GM23338 (cell line): ENCODE results near the gene SYNE2. TPM values are rescaled to one million over a fixed set of nuclear protein-coding genes. Genes with fewer than 3 reads are reported as not detected.

Experiments used
- ATAC-seq: fragments of 200-7000 bp; cut with Tn5 transposase; 3 replicates; pipeline ENCODE4 v1.9.1; 2020
- DNase-seq: peaks from one replicate; pipeline ENCODE4 v3.0.0-alpha.2; 2015; ENCODE audit warnings: low spot score
- H2AFZ ChIP-seq: fragments of 200-600 bp; sonication (generic); 2 replicates; pipeline ENCODE4 v1.8.0; 2016; ENCODE audit warnings: antibody characterized with exemption, mild to moderate bottlenecking, moderate library complexity
- H3F3A ChIP-seq: fragments of 200-600 bp; sonication (generic); replicated peaks from 2 replicates; pipeline ENCODE4 v1.8.0; 2017; ENCODE audit warnings: antibody characterized with exemption, mixed run types, low read depth
- H3K27ac ChIP-seq: fragments of 200-600 bp; sonication (generic); 2 replicates; pipeline ENCODE4 v1.6.1; 2016; ENCODE audit warnings: low read depth
- H3K27me3 ChIP-seq: fragments of 200-600 bp; sonication (generic); 2 replicates; pipeline ENCODE4 v1.8.0; 2016; ENCODE audit warnings: mild to moderate bottlenecking, mixed run types, moderate library complexity; ENCODE audit not compliant: insufficient read depth
- H3K36me3 ChIP-seq: fragments of 200-600 bp; sonication (generic); 2 replicates; pipeline ENCODE4 v1.8.0; 2016; ENCODE audit warnings: mild to moderate bottlenecking; ENCODE audit not compliant: insufficient read depth
- H3K4me1 ChIP-seq: fragments of 200-600 bp; sonication (generic); 2 replicates; pipeline ENCODE4 v1.8.0; 2016; ENCODE audit warnings: mild to moderate bottlenecking, moderate library complexity; ENCODE audit not compliant: insufficient read depth
- H3K4me2 ChIP-seq: fragments of 200-600 bp; sonication (generic); 2 replicates; pipeline ENCODE4 v1.7.1; 2017; ENCODE audit warnings: mixed run types
- H3K4me3 ChIP-seq: fragments of 200-600 bp; sonication (generic); 2 replicates; pipeline ENCODE4 v1.6.1; 2016; ENCODE audit warnings: mixed run types
- H3K79me2 ChIP-seq: fragments of 200-600 bp; sonication (generic); replicated peaks from 2 replicates; pipeline ENCODE4 v1.8.0; 2017; ENCODE audit warnings: mild to moderate bottlenecking; ENCODE audit not compliant: insufficient read depth
- H3K9me2 ChIP-seq: fragments of 200-600 bp; sonication (generic); 2 replicates; pipeline ENCODE4 v1.8.0; 2017; ENCODE audit not compliant: insufficient read depth
- H4K20me1 ChIP-seq: fragments of 200-600 bp; sonication (generic); replicated peaks from 2 replicates; pipeline ENCODE4 v1.8.0; 2017; ENCODE audit warnings: mild to moderate bottlenecking; ENCODE audit not compliant: insufficient read depth
- H3K27ac Mint-ChIP-seq: 2 replicates; pipeline ENCODE4 v1.8.0; 2020; ENCODE audit warnings: inconsistent platforms, mild to moderate bottlenecking, moderate library complexity, mixed read lengths
- H3K27me3 Mint-ChIP-seq: 3 replicates; pipeline ENCODE4 v1.8.0; 2022; ENCODE audit warnings: low read depth, mild to moderate bottlenecking, moderate library complexity, mixed read lengths, inconsistent platforms; ENCODE audit not compliant: insufficient read depth, poor library complexity
- H3K36me3 Mint-ChIP-seq: 3 replicates; pipeline ENCODE4 v1.8.0; 2021; ENCODE audit warnings: low read depth, mild to moderate bottlenecking, inconsistent platforms, moderate library complexity, mixed read lengths
- H3K4me1 Mint-ChIP-seq: 3 replicates; pipeline ENCODE4 v1.8.0; 2020; ENCODE audit warnings: mild to moderate bottlenecking, inconsistent platforms, mixed read lengths
- H3K4me3 Mint-ChIP-seq: 3 replicates; pipeline ENCODE4 v1.8.0; 2021; ENCODE audit warnings: moderate library complexity, mild to moderate bottlenecking, inconsistent platforms, mixed read lengths
- H3K9me3 Mint-ChIP-seq: 3 replicates; pipeline ENCODE4 v1.8.0; 2020; ENCODE audit warnings: moderate library complexity, mild to moderate bottlenecking, inconsistent platforms, mixed read lengths
- CREB1 ChIP-seq: fragments of 250-450 bp; sonication (Bioruptor Pico); IDR thresholded peaks from 2 replicates; pipeline ENCODE4 v1.5.0; 2020; ENCODE audit warnings: low read depth, mild to moderate bottlenecking, moderate library complexity
- CTCF ChIP-seq, 2 experiments: fragments of 200-600 bp in 1 of 2; sonication (generic) in 1 of 2; conservative IDR thresholded peaks; 2 replicates each; pipeline versions ENCODE4 v1.5.1 to v1.6.1; 2016 to 2017; ENCODE audit warnings: antibody characterized with exemption in 2 of 2, low read depth in 2 of 2, mild to moderate bottlenecking in 2 of 2, moderate library complexity in 1 of 2
- ETS1 ChIP-seq: IDR thresholded peaks from 2 replicates; pipeline ENCODE4 v1.6.1; 2016; ENCODE audit warnings: antibody characterized with exemption
- EZH2 ChIP-seq: fragments of 200-600 bp; sonication (generic); IDR thresholded peaks from one replicate; pipeline ENCODE4 v1.8.0; 2017; ENCODE audit warnings: antibody characterized with exemption, mild to moderate bottlenecking, low read depth; ENCODE audit not compliant: unreplicated experiment
- EZH2phosphoT487 ChIP-seq: fragments of 200-600 bp; sonication (generic); IDR thresholded peaks from one replicate; pipeline ENCODE4 v1.8.1; 2018; ENCODE audit warnings: antibody characterized with exemption; ENCODE audit not compliant: unreplicated experiment
- JUNB ChIP-seq: IDR thresholded peaks from one replicate; pipeline ENCODE4 v1.6.1; 2016; ENCODE audit warnings: antibody characterized with exemption; ENCODE audit not compliant: unreplicated experiment
- NANOG ChIP-seq: IDR thresholded peaks from 2 replicates; pipeline ENCODE4 v1.6.1; 2016; ENCODE audit warnings: antibody characterized with exemption, borderline replicate concordance
- POLR2AphosphoS5 ChIP-seq: IDR thresholded peaks from 2 replicates; pipeline ENCODE4 v1.6.1; 2016; ENCODE audit warnings: antibody characterized with exemption, low read depth
- REST ChIP-seq: IDR thresholded peaks from one replicate; pipeline ENCODE4 v1.6.1; 2018; ENCODE audit warnings: antibody characterized with exemption; ENCODE audit not compliant: unreplicated experiment
- STAT1 ChIP-seq: IDR thresholded peaks from one replicate; pipeline ENCODE4 v1.6.1; 2016; ENCODE audit warnings: antibody characterized with exemption; ENCODE audit not compliant: unreplicated experiment
- ZNF114 ChIP-seq: fragments of 250-450 bp; sonication (Bioruptor Pico); IDR thresholded peaks from 2 replicates; pipeline ENCODE4 v1.5.0; 2020; ENCODE audit warnings: mild to moderate bottlenecking, moderate library complexity
- ZNF331 ChIP-seq: fragments of 250-450 bp; sonication (Bioruptor Pico); IDR thresholded peaks from 2 replicates; pipeline ENCODE4 v1.5.0; 2020; ENCODE audit warnings: low read depth, mild to moderate bottlenecking, moderate library complexity
- polyA plus RNA-seq: library from polyadenylated mRNA; unstranded; fragments of >200 nt; fragmentation: Nextera tagmentation; extraction: Ambion mirVana; gene quantifications from 2 replicates; pipeline ENCODE4 v1.2.1, GENCODE V29; 2016
- total RNA-seq: library from RNA; depleted of rRNA; stranded (reverse); fragments of >200 nt; shearing (Covaris generic); gene quantifications from 2 replicates; pipeline ENCODE4 v1.2.3, GENCODE V29; 2014
- TF ChIP-seq, protein P1 (sequence below): fragments of 250-450 bp; sonication (Bioruptor Pico); IDR thresholded peaks from 2 replicates; pipeline ENCODE4 v1.5.0; 2020; ENCODE audit warnings: mild to moderate bottlenecking, moderate library complexity

SYNE2 gene
- total and polyA plus RNA-seq, 2 experiments from 2014 or later, result 34.3 to 86.5 TPM

GRCh38 chr14:64174922-64175782 lies 322.3 kb downstream of the SYNE2 start:
- Mint-ChIP-seq H3K27me3 (peaks cover 3% of the 10 kb centered on the region), H3K4me3 (no peak overlapping the region), H3K4me1 (peaks cover 4% of the 10 kb centered on the region), H3K27ac (no peak overlapping the region), H3K36me3 (peaks cover 14% of the 10 kb centered on the region), H3K9me3 (no peaks in the 10 kb centered on the region)
- H3K4me2 ChIP-seq, result no peak overlapping the region
- no peak overlapping the region for H3K4me3 ChIP-seq
- no peak overlapping the region for H3K27ac ChIP-seq
- H3K4me1 ChIP-seq, result peaks cover 6% of the 10 kb centered on the region; the same call in 1 of the 2 replicates
- H3K79me2 ChIP-seq, result no peaks in the 10 kb centered on the region
- H3K36me3 ChIP-seq, result no peaks in the 10 kb centered on the region
- DNase-seq (no peak), ATAC-seq (no peak)
- H4K20me1 ChIP-seq, result peaks cover 4% of the 10 kb centered on the region; the same call in 1 of the 2 replicates
- TF ChIP-seq CTCF (conservative IDR thresholded peaks at IDR 0.05; ENCODE audit: low read depth in 2 of 2) (no peak), ETS1 (no peak), JUNB (no peak), CREB1 (CRISPR knock-in tag) (no peak), REST (no peak), STAT1 (no peak), POLR2AphosphoS5 (no peak), ZNF114 (CRISPR knock-in tag) (no peak), EZH2 (no peak), EZH2phosphoT487 (no peak), NANOG (no peak), ZNF331 (CRISPR knock-in tag) (no peak)
- TF ChIP-seq, protein P1, sequence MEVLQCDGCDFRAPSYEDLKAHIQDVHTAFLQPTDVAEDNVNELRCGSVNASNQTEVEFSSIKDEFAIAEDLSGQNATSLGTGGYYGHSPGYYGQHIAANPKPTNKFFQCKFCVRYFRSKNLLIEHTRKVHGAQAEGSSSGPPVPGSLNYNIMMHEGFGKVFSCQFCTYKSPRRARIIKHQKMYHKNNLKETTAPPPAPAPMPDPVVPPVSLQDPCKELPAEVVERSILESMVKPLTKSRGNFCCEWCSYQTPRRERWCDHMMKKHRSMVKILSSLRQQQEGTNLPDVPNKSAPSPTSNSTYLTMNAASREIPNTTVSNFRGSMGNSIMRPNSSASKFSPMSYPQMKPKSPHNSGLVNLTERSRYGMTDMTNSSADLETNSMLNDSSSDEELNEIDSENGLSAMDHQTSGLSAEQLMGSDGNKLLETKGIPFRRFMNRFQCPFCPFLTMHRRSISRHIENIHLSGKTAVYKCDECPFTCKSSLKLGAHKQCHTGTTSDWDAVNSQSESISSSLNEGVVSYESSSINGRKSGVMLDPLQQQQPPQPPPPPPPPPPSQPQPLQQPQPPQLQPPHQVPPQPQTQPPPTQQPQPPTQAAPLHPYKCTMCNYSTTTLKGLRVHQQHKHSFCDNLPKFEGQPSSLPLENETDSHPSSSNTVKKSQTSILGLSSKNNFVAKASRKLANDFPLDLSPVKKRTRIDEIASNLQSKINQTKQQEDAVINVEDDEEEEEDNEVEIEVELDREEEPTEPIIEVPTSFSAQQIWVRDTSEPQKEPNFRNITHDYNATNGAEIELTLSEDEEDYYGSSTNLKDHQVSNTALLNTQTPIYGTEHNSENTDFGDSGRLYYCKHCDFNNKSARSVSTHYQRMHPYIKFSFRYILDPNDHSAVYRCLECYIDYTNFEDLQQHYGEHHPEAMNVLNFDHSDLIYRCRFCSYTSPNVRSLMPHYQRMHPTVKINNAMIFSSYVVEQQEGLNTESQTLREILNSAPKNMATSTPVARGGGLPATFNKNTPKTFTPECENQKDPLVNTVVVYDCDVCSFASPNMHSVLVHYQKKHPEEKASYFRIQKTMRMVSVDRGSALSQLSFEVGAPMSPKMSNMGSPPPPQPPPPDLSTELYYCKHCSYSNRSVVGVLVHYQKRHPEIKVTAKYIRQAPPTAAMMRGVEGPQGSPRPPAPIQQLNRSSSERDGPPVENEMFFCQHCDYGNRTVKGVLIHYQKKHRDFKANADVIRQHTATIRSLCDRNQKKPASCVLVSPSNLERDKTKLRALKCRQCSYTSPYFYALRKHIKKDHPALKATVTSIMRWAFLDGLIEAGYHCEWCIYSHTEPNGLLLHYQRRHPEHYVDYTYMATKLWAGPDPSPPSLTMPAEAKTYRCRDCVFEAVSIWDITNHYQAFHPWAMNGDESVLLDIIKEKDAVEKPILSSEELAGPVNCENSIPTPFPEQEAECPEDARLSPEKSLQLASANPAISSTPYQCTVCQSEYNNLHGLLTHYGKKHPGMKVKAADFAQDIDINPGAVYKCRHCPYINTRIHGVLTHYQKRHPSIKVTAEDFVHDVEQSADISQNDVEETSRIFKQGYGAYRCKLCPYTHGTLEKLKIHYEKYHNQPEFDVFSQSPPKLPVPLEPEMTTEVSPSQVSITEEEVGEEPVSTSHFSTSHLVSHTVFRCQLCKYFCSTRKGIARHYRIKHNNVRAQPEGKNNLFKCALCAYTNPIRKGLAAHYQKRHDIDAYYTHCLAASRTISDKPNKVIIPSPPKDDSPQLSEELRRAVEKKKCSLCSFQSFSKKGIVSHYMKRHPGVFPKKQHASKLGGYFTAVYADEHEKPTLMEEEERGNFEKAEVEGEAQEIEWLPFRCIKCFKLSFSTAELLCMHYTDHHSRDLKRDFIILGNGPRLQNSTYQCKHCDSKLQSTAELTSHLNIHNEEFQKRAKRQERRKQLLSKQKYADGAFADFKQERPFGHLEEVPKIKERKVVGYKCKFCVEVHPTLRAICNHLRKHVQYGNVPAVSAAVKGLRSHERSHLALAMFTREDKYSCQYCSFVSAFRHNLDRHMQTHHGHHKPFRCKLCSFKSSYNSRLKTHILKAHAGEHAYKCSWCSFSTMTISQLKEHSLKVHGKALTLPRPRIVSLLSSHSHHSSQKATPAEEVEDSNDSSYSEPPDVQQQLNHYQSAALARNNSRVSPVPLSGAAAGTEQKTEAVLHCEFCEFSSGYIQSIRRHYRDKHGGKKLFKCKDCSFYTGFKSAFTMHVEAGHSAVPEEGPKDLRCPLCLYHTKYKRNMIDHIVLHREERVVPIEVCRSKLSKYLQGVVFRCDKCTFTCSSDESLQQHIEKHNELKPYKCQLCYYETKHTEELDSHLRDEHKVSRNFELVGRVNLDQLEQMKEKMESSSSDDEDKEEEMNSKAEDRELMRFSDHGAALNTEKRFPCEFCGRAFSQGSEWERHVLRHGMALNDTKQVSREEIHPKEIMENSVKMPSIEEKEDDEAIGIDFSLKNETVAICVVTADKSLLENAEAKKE (CRISPR knock-in tag), result no peak
- no peaks in the 10 kb centered on the region for H3K9me2 ChIP-seq
- H3F3A ChIP-seq, result no peaks in the 10 kb centered on the region; the same call in 1 of the 2 replicates
- H2AFZ ChIP-seq, result no peak overlapping the region
- no peaks in the 10 kb centered on the region for H3K27me3 ChIP-seq
